HG03442 (cell line): ENCODE results near the gene COL11A2.

ENCODE experiments used
- ATAC-seq: cut with Tn5 transposase; IDR thresholded peaks from one replicate; pipeline ENCODE4 v1.9.1; 2021; ENCODE audit warnings: mild to moderate bottlenecking, moderate library complexity; ENCODE audit not compliant: unreplicated experiment

COL11A2 gene

GRCh38 chr6:33172688-33173534 is 19.4 kb downstream of the COL11A2 start:
- no peak for ATAC-seq

- no peak for ATAC-seq
Measured at GRCh38 chr6:33171880-33172687, 20.2 kb downstream of the COL11A2 start.

GRCh38 chr6:33171016-33171879 is 21.0 kb downstream of the COL11A2 start:
- ATAC-seq, result no peak

DNA sequence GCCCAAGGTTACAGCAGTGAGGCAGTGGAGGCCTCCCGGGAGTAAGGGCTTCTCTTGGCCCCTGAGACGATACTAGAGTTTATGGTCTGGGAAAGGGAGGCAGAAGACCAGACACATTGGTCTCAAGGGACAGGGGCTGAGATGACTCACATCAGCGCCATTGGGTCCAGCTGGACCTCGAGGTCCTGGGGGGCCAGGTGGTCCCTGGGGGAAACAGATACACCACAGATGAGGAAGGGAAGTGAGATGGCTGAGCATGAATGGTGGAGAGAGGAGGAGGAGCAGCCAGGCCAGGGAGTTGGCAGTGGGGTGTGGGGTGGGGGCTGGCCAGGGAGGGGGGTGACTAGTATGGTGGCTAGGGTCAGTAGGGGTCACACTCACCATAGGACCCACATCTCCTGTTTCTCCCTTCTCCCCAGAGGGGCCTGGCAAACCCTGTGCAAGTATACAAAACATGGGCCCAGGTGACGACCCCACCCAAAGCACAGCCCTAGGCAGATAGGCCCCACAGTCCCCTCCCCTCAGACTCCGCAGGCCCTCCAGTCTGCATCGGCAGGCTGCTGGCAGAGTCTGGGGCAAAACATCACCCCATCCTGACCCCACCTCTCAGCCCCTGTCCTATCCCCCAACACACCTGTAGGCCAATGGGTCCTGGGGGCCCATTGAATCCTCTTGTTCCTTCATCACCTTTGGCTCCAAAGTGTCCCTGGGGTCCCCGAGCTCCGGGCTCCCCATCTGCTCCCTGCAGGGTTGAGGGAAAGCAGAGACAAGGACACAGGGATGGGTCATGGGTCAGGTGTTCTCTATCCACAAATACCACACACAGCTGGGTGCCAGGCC is 21.9 kb downstream of the COL11A2 start:
- ATAC-seq, result no peak

DNA sequence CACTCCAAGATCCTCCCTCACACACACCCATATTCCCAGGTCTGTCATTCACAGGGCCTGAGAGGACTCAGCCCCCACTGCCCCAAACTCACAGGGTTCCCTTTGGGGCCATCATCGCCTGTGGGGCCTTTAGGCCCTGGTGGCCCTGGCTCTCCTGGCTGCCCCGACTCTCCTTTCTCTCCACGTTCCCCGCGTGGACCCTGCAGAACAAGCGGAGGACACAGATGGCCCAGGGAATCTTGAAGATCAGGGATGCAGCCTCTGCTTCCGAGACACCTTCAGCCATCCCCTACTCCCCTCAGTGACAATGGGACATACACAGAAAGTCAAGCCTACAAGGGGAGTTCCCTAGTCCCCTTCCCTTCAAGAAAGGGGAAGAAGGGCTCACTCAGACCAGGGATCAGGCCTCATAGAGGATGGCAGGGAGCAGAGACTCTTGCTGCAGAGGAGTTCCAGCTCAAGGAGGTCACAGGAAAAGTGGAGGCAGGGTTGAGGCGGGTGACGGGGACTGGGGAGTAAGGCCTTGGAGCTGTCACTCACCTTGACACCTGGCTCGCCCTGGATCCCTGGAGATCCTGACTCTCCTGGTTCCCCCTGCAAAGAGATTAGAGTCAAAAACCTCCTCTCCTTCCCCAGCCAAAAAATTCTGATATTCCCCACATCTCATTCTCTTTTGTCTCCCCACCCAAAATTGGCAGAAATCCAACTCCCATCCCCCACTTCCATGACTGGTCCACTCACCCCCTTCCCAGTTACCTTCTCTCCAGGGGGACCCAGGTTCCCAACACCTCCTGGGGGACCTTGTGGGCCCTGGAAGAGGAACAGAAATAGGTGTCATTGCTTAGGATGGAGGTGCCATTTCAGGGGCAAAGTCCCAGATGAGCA is 22.7 kb downstream of the COL11A2 start:
- ATAC-seq, result no peak

DNA sequence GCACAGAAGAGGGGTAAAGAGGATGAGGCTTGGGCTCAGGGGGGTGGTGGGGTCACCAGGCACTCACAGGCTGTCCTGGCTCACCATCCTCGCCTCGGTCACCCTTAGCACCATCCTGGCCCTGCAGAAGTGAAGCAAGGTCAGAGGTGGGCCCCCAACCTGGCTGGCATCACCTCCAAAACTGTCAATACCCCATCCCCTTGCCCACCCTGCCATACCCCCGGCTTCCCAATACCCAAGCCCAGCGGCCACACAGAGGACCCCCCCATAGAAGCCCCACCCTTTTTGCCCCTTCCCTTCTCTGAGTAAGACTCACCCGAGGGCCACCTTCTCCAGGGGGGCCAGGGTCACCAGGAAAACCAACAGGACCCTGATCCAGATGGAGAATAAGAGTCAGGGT is 23.6 kb downstream of the COL11A2 start:
- ATAC-seq, result no peak

DNA sequence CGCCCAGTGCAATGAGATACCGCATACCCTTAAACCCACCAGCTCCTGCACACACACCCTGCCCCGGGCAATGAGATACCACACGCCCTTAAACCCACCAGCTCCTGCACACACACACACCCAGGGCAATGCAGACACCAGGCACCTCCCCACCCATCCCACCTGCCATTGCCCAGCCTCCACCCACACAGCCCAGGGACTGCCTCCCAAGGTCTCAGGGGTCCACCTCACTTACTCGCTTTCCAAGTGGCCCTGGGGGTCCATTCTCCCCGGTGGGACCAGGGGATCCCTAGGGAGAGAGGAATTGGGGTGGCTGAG is 24.0 kb downstream of the COL11A2 start:
- ATAC-seq, result no peak

- ATAC-seq, result no peak
Measured at GRCh38 chr6:33167374-33168283, 24.6 kb downstream of the COL11A2 start.

DNA sequence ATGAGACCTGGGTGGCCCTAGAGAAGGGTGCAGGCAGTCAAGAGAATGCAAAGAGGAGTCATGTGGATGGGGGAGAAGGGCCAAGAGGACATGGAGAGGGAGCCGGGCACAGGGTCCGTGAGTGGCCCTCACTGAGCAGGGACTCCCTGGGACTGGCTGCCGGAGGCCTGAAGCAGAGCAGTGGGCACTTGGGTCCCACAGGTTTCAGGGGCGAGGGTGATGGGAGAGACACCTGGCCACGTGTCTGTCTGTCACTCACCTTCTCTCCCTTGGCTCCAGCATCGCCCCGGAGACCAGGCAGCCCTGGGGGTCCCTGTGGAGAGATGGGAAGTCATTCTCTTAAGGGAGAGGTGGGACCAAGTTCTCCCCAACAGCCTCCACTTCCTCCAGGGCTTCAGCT is 25.5 kb downstream of the COL11A2 start:
- no peak for ATAC-seq

DNA sequence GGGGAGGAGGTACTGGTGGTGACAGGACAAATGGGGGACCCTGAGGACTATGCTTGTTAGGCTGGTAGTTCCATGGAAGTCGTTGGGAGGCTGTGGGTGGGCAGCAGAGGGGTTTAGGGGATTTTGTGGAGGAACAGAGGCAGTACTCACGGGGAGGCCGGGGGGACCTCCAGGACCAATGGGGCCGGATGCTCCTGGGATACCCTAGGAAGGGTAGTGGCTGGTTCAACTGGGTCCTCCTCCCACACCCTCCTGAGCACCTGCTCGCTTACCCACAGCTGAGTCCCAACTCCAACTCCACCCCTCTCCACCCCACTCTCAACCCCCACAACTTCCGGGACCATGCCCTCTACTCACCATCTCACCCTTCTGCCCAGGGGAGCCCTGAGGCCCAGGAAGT is 25.9 kb downstream of the COL11A2 start:
- no peak for ATAC-seq

DNA sequence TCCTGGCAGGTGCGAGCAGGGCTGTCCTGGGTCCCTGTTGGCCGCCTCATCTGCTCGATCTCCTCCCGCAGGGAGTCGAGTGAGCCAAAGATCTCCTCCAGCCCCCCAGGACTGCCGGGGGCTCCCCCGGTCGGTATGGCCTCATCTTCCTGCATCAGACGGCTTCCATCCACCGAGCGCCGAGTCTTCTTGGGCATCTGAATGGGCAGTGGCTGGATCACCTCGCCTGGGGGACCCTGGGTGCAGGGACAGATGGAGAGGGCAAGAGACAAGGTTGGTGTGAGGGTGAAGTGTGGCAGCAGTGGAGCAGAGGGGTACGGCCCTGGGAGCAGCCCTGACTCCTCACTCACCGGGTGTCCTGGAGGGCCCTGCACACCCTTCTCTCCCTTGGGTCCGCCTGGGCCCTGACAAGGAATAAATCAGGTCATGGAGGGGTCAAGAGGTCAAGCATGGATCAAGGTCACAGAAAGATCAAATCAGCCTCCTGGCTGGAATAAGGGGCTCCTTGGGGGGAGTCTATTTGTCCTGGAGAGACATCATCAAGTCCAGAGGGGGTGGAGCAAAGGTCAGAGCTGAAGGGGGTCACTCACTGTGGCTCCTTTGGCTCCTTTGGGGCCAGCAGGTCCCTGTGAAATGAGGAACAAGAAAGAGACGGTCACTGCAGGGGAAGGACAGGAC is 26.5 kb downstream of the COL11A2 start:
- no peak for ATAC-seq

GRCh38 chr6:33164665-33165373 is 27.4 kb downstream of the COL11A2 start:
- ATAC-seq, result no peak

GRCh38 chr6:33164176-33164575 is 28.1 kb downstream of the COL11A2 start:
- ATAC-seq, result no peak

- ATAC-seq, result no peak
Measured at GRCh38 chr6:33163540-33163939, 28.7 kb downstream of the COL11A2 start.

DNA sequence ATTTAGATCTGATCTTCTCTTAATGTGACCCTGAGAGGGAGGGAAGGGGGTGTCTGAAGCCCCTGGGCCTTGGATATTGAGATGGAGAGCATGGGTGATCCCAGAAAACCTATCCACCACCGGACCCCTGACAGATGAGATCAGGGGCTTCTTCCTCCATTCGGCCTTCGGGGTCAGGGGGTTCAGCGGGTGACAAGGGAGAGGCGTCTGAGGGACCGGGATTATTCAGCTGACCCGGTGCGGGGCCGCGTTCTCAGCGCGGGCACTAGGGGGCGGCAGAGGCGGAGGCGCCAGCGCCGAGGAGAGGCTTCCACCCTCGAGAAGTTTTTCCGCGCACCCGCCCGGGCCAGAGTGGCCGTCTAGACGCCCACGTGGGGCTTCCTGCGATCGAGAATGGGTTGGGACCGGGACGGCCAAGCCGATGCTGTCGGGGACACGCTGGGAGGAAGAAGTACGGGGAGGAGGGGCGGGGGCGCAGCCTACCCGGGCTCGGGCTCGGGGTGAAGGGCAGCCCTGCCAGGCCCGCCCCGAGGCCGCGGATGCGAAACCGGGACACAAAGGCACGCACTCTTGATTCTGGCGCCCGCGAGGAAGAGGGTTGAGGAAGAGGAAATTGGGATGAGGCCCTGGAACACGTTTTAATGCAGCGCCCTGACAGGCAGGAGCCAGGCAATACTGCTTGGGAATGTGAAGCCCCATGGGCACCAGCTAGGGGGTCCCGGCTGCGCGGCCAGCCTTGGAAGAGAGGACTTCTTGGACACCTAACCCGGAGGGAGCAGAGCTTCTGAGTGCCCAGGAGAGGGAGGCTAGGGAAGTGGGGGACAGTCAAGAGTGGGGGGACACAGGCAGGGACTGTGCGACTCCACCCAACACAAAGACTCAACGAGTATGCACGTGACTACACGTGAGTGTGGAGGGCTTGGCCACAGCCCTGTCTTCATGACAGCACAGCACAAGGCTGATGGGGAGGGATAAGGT is 30.6 kb downstream of the COL11A2 start:
- no peak for ATAC-seq

DNA sequence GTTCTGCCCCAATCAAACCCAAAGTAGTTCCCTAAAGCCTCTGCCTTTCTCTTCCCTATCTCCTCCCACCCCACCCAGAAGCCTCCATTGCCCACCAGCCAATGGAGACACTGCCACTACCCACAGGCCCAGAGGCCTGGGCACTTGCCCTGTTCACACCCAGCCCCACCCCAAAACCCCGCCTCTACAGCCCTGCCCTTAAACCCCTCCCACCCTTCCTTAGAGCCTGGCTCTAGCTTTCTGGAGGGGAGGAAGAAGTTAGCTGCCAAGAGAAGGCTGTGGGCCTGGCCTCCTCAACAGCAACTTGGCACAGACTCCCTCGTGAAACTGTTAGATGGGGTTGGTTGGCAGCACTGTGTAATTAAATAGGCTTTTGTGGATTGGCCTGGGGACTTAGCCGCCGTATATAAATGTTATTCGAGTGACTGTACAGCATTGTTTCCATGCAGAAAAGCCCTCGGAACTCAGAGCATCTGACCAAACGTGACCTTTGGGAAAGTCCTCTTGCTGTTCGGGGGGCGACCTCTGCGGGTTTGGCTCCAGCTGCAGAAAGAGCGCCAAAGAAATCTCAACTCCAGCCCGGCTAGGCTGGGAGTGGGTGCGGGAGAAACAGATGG is 31.4 kb downstream of the COL11A2 start:
- no peak for ATAC-seq
